Epithelial cell of esophagus (primary cell): ENCODE results near the gene C2orf81.

Experiments used
- DNase-seq: peaks from one replicate; pipeline ENCODE4 v3.0.0; 2010; ENCODE audit warnings: low read depth
- H3K4me3 ChIP-seq: 2 replicates; pipeline ENCODE4 v1.5.1; 2011; ENCODE audit warnings: mild to moderate bottlenecking, low read length, control low read depth
- TF ChIP-seq, protein P1 (sequence below): IDR thresholded peaks from 2 replicates; pipeline ENCODE4 v1.5.1; 2011; ENCODE audit warnings: low read depth, mild to moderate bottlenecking, low read length, control low read depth, inconsistent platforms; ENCODE audit not compliant: insufficient read depth; ENCODE audit errors: missing control alignments

The C2orf81 gene

DNA sequence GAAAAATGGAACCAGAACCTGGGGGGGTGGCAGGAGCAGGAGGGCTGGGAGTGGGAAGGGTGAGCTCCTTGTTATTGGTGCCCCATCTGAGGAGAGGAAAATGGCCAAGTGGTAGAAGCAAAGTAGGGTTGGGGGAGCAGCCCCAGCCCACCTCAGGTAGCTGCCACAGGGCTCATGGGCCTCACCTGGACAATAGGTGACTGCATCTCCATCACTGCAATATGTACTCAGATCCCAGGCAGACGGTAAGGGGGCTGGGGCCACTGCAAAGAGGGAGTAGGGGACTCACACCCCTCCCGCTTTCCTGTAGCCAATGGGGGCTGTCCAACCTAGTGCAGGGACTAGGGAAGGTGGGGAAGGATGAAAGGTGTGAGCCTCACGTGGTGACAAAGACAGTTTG, 4.2 kb downstream of the C2orf81 start:
- no peak for DNase-seq
- TF ChIP-seq, protein P1, sequence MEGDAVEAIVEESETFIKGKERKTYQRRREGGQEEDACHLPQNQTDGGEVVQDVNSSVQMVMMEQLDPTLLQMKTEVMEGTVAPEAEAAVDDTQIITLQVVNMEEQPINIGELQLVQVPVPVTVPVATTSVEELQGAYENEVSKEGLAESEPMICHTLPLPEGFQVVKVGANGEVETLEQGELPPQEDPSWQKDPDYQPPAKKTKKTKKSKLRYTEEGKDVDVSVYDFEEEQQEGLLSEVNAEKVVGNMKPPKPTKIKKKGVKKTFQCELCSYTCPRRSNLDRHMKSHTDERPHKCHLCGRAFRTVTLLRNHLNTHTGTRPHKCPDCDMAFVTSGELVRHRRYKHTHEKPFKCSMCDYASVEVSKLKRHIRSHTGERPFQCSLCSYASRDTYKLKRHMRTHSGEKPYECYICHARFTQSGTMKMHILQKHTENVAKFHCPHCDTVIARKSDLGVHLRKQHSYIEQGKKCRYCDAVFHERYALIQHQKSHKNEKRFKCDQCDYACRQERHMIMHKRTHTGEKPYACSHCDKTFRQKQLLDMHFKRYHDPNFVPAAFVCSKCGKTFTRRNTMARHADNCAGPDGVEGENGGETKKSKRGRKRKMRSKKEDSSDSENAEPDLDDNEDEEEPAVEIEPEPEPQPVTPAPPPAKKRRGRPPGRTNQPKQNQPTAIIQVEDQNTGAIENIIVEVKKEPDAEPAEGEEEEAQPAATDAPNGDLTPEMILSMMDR: no peak
- H3K4me3 ChIP-seq: no peak overlapping the region

DNA sequence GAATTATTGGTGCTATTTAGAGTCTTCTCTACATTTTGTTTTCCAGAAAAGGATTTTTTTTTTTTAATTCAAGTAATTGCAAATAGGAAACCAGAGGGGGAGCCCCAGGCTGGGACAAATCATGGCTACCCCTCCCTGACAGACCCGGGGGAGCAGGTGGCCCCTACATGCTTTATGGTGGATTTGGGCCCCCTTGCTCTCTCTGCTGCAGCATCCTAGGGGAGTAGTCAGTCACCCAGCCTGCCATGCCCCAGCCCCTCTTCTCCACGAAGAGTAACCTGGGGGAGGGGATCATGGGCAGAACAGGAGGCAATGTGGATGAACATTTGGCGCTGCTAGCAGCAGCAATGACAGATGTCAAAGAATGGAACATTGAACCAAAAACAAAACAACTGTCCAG, 4.6 kb downstream of the C2orf81 start:
- no peak for DNase-seq
- TF ChIP-seq, protein P1: no peak

DNA sequence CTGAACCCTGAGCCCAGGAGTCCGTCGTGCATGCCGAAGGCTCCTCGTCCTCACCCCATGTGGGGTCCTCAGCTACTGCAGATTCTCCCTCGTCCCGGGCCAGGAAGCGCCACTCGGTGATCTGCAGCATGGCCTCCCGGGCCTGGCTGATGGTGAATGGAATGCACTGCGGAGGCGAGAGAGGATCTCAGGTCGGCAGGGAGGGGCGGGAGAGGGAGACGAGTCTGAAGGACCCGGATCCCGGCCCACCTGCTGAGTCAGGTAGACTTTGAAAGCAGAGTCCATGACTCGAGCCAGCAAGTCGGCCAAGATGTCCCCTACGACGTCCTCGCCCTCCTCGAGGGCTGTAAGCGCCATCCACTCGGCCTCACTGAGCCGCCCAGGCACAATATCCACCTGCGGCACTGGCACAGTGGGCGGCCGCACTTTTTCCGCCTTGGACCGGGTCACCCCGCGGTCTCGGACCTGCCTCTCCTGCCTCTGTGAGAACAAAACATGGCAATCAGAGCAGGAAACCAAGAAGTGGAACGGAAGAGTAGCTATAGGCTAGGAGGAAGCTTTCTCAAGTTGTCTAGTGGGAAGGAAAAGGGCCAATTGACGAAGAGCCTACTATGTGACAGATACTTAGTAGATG, 5.5 kb downstream of the C2orf81 start:
- H3K4me3 ChIP-seq: no peak overlapping the region
- no peak for DNase-seq
- TF ChIP-seq, protein P1: no peak

More for the DNA sequence above, 4.6 kb downstream of the C2orf81 start:
- H3K4me3 ChIP-seq: no peak overlapping the region

DNA sequence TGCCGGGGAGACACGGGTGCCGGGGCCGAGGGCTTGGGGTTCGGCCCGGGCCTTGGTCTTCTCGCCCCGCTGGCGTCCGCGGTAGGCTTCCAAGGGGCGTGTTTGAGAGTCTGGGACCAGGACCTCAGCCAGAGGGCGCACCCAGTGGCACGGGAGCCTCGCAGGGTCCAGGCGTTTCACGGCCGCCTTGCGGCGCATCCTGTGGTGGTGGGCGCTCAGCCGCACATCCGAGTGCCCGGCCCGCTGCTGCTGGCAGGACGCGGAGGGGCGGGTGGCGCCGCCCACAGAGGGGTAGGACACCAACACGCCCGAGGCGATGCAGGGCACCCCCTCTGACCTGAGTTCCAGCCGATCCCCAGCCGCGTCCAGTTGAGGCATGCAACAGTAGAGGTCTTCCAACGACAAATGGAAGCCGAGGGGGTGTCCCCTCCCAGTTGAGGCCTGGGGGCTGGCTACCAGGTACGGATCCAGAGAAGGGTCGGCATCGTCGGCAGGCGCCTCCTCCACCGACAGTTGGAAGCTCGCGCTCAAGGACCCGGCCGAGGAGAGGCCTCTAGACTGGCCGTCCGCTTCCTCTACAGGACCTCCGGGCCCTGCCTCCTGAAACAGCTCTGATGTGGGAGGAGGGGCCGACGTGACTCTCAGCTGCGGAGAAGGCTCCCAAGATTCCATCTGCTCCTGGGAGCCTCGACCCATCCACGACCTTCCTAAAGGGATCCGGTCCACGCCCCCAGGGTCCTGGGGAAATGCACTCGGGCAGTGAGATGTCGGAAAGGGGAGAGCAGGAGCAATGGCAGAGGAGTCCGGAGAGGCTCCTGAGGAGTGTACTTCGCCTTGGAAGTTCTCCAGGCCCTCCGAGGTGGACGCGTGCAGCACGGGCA, 6.3 kb downstream of the C2orf81 start:
- no peak for DNase-seq
- TF ChIP-seq, protein P1: no peak
- H3K4me3 ChIP-seq: peak overlapping the region; percentile 22

DNA sequence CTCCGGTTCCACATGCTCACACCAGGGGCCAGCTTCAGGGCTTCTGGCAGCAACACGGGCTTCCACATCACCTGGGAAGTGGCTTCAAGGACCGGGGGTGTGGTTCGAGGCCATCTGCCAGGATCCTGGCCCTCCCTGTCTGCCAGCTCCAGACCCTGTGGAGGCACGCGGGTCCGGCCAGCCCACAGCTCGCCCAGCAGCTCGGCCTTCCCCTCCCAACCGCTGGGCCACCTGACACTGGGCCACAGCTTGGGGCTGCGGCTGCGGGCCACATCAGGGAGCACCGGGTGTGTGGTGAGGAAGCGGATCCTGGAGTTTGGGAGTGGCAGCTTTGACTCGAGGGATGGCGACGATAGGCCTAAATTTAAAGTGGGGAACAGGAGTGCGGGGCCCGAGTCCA, 7.0 kb downstream of the C2orf81 start:
- TF ChIP-seq, protein P1: no peak
- DNase-seq: no peak
- H3K4me3 ChIP-seq: peak overlapping the region; percentile 22

DNA sequence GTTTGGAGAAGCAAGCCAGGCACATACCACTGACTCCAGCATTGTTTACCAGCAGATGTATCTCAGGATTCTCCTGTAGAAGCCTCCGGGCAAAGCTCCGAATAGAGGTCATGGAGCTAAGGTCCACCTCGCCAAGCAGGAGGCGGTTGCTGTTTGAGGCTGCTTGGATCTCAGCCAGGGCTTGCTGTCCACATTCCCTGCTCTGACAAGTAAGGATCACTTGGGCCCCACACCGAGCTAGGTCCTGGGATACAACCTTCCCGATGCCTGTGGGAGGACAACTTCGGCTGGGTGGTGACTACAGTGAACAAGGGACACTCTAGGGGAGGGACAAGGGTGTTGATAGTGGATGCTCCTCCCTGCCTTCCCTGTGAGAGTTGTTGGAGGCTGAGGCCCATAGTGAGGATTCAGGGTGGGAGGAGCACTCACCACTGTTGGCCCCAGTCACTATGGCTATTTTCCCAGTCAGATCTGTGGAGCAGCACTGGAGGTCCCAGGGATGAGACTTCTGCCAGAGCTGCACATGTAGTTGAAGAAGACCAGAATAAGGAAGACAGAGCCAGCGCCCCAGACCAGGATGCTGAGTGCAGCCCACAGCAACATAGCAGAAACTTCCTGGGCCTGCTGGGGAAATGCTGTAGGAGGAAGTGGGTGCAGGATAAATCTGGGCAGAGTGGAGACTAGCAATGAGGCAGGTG, 8.3 kb downstream of the C2orf81 start:
- no peak overlapping the region for H3K4me3 ChIP-seq
- TF ChIP-seq, protein P1: no peak
- no peak for DNase-seq
